ENCODE results near the gene EXOSC7. TPM values are rescaled to one million over a fixed set of nuclear protein-coding genes. Genes with fewer than 3 reads are reported as not detected.

EXOSC7 gene
- total and polyA plus RNA-seq, 9 of the 15 experiments (the other 6 are each of a cell fraction or from before 2014, with no cell fraction given) = 88.5 to 237 (median 112) TPM

- ATAC-seq = no peak
- FAIRE-seq = no peak
These were observed 34.8 kb downstream of the EXOSC7 start for GRCh38 chr3:45010811-45011333.

More at GRCh38 chr3:45010811-45011333, 34.8 kb downstream of the EXOSC7 start:
- DNase-seq (ENCODE audit: extremely low read depth in 1 of 4, low spot score in 3 of 4) = no peak
- no peak overlapping the region for H3K4me2 ChIP-seq (ENCODE audit: insufficient read depth, low read length)
- H3K9me3 ChIP-seq (replicated peaks; ENCODE audit: control insufficient read depth, insufficient read depth, low read depth, low read length) = no peaks in the 10 kb centered on the region
- CTCF ChIA-PET (ENCODE audit: low intra/inter-chr PET ratio) = no interaction called here
- intact Hi-C loops (cut with micrococcal nuclease) = no loop called here
- H3K4me1 ChIP-seq (replicated peaks in 1 of 2; ENCODE audit: control insufficient read depth in 2 of 2, insufficient read depth in 2 of 2, low read length in 2 of 2) = no peaks in the 10 kb centered on the region
- POLR2A ChIA-PET = interaction anchor here (0.5 to 1.6 kb wide), 2 partner anchors 18 to 69 kb away, joined by 3 to 6 read pairs; no protein-coding TSS in a partner anchor
- in situ Hi-C loops (cut with MboI) = no loop called here
- 71% methylated on average over 3 of the region's 3 CpGs for WGBS (ENCODE audit: insufficient coverage, low coverage, missing lambda C conversion rate)
- TF ChIP-seq MXD1 (CRISPR knock-in tag; IDR thresholded peaks at IDR 0.05; ENCODE audit: borderline replicate concordance, poor library complexity, severe bottlenecking) = no peak
- no peak for TF ChIP-seq KDM4B (IDR thresholded peaks at IDR 0.05; ENCODE audit: borderline replicate concordance in 2 of 2, low read depth in 1 of 2)
- no peak for TF ChIP-seq USF1 (CRISPR knock-in tag; IDR thresholded peaks at IDR 0.05)
- TF ChIP-seq ATF2 (CRISPR knock-in tag; IDR thresholded peaks at IDR 0.05) = no peak
- no peak for TF ChIP-seq ZNF124 (CRISPR knock-in tag; IDR thresholded peaks at IDR 0.05)
- no peak for TF ChIP-seq NONO (IDR thresholded peaks at IDR 0.05; ENCODE audit: low read depth in 2 of 2, low read length in 1 of 2)
- no peak for TF ChIP-seq FOXA3 (CRISPR knock-in tag; conservative IDR thresholded peaks at IDR 0.05 in 1 of 2, IDR thresholded peaks at IDR 0.05 in 1 of 2)
- no peak for TF ChIP-seq HLTF (IDR thresholded peaks at IDR 0.05)
- no peak for TF ChIP-seq KDM5B (IDR thresholded peaks at IDR 0.05; ENCODE audit: insufficient replicate concordance, low read depth, low read length)
- TF ChIP-seq ELF2 (CRISPR knock-in tag; IDR thresholded peaks at IDR 0.05) = no peak
- no peak for TF ChIP-seq CEBPZ (IDR thresholded peaks at IDR 0.05; ENCODE audit: borderline replicate concordance, low read depth, low read length)
- no peak overlapping the region for H2AFZ ChIP-seq (ENCODE audit: low read depth, low read length)
- no peaks in the 10 kb centered on the region for H3K9me1 ChIP-seq (ENCODE audit: control insufficient read depth, insufficient read depth, low read length)
- H3K27me3 ChIP-seq (ENCODE audit: control insufficient read depth in 2 of 2, insufficient read depth in 2 of 2, low read length in 2 of 2) = no peaks in the 10 kb centered on the region
- H3K9ac ChIP-seq (ENCODE audit: insufficient read depth in 1 of 2, low read depth in 2 of 2, low read length in 2 of 2) = no peak overlapping the region
- H3K4me3 ChIP-seq = no peak overlapping the region
- no TSS peak for BruUV-seq (replicated peaks)
- H3K79me2 ChIP-seq (ENCODE audit: control insufficient read depth, insufficient read depth, low read length) = no peaks in the 10 kb centered on the region
- H3K27ac ChIP-seq (ENCODE audit: extremely low read depth, low read depth, low read length) = no peak overlapping the region
- H3K36me3 ChIP-seq (ENCODE audit: control insufficient read depth, insufficient read depth, low read length) = peaks cover 81% of the 10 kb centered on the region
- H4K20me1 ChIP-seq (replicated peaks; ENCODE audit: control insufficient read depth, insufficient read depth, low read length) = 0 out of 2 replicates have a peak, but pooled peaks cover 3% of the 10 kb centered on the region

Data from K562 (cell line).